HEK293 (cell line): ENCODE measurements around the gene XKRX.

Experiments
- TCF7L2 ChIP-seq: IDR thresholded peaks from 2 replicates; pipeline ENCODE4 v1.6.1; 2011; ENCODE audit warnings: low read depth, mild to moderate bottlenecking, inconsistent platforms, low read length, moderate library complexity, borderline replicate concordance
- ZBTB8A ChIP-seq: fragments of 450-650 bp; formaldehyde crosslinking; IDR thresholded peaks from 2 replicates; pipeline ENCODE4 v1.5.1; 2016; ENCODE audit warnings: missing biosample characterization, missing genetic modification characterization
- ZNF214 ChIP-seq: fragments of 450-650 bp; formaldehyde crosslinking; IDR thresholded peaks from 2 replicates; pipeline ENCODE4 v1.5.1; 2017; ENCODE audit warnings: missing biosample characterization, mild to moderate bottlenecking, missing genetic modification characterization, borderline replicate concordance
- ZNF239 ChIP-seq: fragments of 450-650 bp; formaldehyde crosslinking; IDR thresholded peaks from 2 replicates; pipeline ENCODE4 v1.5.1; 2016; ENCODE audit warnings: missing biosample characterization, missing genetic modification characterization
- ZNF416 ChIP-seq: fragments of 450-650 bp; formaldehyde crosslinking; IDR thresholded peaks from 2 replicates; pipeline ENCODE4 v1.5.1; 2016; ENCODE audit warnings: missing biosample characterization, missing genetic modification characterization
- ZNF423 ChIP-seq: fragments of 450-650 bp; formaldehyde crosslinking; IDR thresholded peaks from 2 replicates; pipeline ENCODE4 v1.5.1; 2016; ENCODE audit warnings: missing biosample characterization, missing genetic modification characterization
- ZNF518A ChIP-seq: fragments of 450-650 bp; formaldehyde crosslinking; conservative IDR thresholded peaks from 2 replicates; pipeline ENCODE4 v1.5.1; 2016; ENCODE audit warnings: low read depth, missing biosample characterization, missing genetic modification characterization
- ZNF548 ChIP-seq: fragments of 450-650 bp; formaldehyde crosslinking; IDR thresholded peaks from 2 replicates; pipeline ENCODE4 v1.5.1; 2016; ENCODE audit warnings: missing biosample characterization, missing genetic modification characterization
- ZNF629 ChIP-seq: fragments of 450-650 bp; formaldehyde crosslinking; IDR thresholded peaks from 2 replicates; pipeline ENCODE4 v1.5.1; 2017; ENCODE audit warnings: missing biosample characterization, missing genetic modification characterization
- ZNF76 ChIP-seq: fragments of 450-650 bp; formaldehyde crosslinking; IDR thresholded peaks from 2 replicates; pipeline ENCODE4; 2016; ENCODE audit warnings: low read depth, missing biosample characterization, missing genetic modification characterization, borderline replicate concordance
- TF ChIP-seq, protein P1 (sequence below): fragments of 450-650 bp; formaldehyde crosslinking; IDR thresholded peaks from 2 replicates; pipeline ENCODE4 v1.5.1; 2016; ENCODE audit warnings: missing biosample characterization, missing genetic modification characterization

DNA sequence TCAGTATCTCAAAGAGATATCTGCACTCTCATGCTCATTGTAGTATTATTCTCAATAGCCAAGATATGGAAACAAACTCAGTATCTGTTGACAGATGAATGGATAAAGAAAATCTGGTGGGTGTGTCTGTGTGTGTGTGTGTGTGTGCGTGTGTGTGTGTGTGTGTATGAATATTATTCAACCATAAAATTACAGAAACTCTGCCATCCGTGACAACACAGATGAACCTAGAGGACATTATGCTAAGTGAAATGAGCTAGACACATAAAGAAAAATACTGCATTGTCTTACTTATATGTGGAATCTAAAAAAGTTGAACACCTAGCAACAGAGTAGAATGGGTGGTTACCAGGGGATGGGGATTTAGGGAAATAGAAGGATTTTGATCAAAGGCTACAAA lies 13.2 kb downstream of the XKRX start:
- TF ChIP-seq ZNF423 (tag by site-specific recombination) (no peak), ZBTB8A (tag by site-specific recombination) (no peak), ZNF239 (tag by site-specific recombination) (no peak), ZNF548 (no peak), TCF7L2 (no peak), ZNF416 (tag by site-specific recombination) (no peak), ZNF76 (tag by site-specific recombination) (no peak), ZNF629 (no peak), ZNF214 (tag by site-specific recombination) (no peak), ZNF518A (no peak)
- TF ChIP-seq, protein P1, sequence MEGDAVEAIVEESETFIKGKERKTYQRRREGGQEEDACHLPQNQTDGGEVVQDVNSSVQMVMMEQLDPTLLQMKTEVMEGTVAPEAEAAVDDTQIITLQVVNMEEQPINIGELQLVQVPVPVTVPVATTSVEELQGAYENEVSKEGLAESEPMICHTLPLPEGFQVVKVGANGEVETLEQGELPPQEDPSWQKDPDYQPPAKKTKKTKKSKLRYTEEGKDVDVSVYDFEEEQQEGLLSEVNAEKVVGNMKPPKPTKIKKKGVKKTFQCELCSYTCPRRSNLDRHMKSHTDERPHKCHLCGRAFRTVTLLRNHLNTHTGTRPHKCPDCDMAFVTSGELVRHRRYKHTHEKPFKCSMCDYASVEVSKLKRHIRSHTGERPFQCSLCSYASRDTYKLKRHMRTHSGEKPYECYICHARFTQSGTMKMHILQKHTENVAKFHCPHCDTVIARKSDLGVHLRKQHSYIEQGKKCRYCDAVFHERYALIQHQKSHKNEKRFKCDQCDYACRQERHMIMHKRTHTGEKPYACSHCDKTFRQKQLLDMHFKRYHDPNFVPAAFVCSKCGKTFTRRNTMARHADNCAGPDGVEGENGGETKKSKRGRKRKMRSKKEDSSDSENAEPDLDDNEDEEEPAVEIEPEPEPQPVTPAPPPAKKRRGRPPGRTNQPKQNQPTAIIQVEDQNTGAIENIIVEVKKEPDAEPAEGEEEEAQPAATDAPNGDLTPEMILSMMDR (tag by site-specific recombination), result no peak
